ENCODE results near the gene ADGRG6. TPM values are rescaled to one million over a fixed set of nuclear protein-coding genes. Genes with fewer than 3 reads are reported as not detected.

Gene ADGRG6
- total RNA-seq, 1 donor from 2014 or later = 3.8 TPM

Other genes with a start within 250 kb of the ADGRG6 start
- not detected for gene GJE1, start 169.1 kb upstream of the ADGRG6 start, total RNA-seq
- not detected for gene NMBR, start 154.9 kb upstream of the ADGRG6 start, total RNA-seq
- gene VTA1, start 154.7 kb upstream of the ADGRG6 start, total RNA-seq = 34.4 TPM

All from left ventricle myocardium superior (tissue), 1 donor.